Caki2 (cell line): ENCODE results near the gene UQCRH. TPM values are rescaled to one million over a fixed set of nuclear protein-coding genes. Genes with fewer than 3 reads are reported as not detected.

Experiments
- DNase-seq: peaks from one replicate; pipeline ENCODE4 v3.0.0-alpha.2; 2015; ENCODE audit warnings: low read depth
- in situ Hi-C: cut with HindIII; loops from 2 replicates; pipeline ENCODE4 v1.10.0; 2016; ENCODE audit warnings: low sequenced_read_pairs, low pct_unique_long_range_greater_than_20kb, mixed read lengths
- total RNA-seq: library from RNA; depleted of rRNA; stranded (reverse); fragments of >200 nt; shearing (Covaris generic); gene quantifications from 2 replicates; pipeline ENCODE4 v1.2.3, GENCODE V29; 2014; ENCODE audit warnings: low replicate concordance; rRNA removed

UQCRH gene
- total RNA-seq: 458 and 554 TPM in 2 replicates

DNA sequence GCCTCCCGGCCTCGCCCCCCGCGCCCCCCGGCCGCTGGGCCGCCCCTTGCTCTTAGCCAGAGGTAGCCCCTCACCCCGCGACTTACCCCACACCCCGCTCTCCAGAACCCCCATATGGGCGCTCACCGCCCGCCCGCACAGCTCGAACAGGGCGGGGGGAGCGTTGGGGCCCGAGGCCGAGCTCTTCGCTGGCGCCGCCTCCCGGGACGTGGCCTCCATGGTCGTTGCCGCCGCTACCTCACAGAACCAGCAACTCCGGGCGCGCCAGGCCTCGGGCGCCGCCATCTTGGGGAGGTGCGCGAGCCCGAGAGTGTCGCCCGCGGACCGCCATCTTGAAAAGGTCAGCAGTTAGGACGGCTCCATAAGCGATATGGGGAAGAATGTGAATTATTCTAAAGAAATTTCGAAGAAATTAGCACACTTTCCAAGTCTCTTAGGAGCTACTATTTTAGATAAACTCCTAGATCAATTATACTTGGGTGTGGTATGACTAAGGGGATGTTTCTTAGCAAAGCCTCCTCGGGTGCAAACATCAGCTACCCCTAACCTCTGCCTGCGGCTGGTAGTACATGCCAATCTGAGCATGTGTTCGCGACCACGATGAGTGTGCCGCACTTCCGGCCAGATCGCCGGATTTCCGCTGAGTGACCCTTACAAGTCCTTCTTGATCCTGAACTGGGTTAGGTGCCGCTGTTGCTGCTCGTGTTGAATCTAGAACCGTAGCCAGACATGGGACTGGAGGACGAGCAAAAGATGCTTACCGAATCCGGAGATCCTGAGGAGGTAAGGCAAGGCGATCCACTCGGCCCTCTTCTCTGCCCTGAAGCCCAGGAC is at the start of gene UQCRH, which contains the start of gene LRRC41:
UQCRH (plus strand) TSS at position 661 of the 834 bp plus-strand sequence; CDS start at position 730, 69 bp downstream.
LRRC41 (minus strand) TSS at position 579 of the 834 bp plus-strand sequence; CDS start at position 285, 294 bp downstream.
- in situ Hi-C loops: no loop called here
- DNase-seq: peak; percentile 94

DNA sequence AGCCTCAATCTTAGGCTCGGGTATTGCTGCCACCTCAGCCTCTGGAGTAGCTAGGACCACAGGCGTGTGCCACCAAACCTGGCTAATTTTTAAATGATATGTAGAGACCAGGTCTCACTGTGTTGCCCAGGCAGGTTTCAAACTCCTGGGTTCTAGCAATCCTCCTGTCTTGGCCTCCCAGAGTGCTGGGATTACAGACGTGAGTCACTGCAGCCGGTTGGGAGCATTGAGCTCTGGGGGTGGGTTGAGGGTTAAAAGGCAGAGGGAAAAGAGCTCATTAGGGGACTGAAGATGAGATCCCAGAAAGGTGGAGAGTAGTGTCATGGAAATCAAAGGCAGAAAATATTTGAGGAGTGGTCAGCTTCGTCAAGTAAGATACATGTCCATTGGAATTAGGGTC is 48.8 kb upstream of the UQCRH start:
- in situ Hi-C loops: no loop called here
- no peak for DNase-seq

- no peak for DNase-seq
- in situ Hi-C loops: no loop called here
Measured at GRCh38 chr1:46256523-46256922, 47.0 kb upstream of the UQCRH start.

DNA sequence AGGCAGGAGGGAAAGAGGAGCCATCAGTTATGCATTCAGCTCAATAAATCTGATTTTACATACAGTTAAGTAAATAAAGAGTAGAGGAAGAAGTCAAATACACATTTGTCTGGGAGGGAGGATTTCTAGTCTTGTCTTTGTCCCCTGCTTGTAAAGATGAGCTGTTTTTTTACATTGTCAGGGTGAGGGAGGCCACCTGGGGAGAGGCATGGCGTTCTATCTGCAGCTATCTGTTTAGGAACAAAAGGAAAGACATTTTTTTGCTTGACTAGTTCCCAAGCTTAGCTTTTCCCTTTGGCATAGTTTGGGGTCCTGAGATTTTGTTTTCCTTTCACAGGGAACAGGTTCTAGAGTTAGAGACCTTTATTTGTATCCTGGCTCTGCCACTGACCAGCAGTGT is 41.0 kb upstream of the UQCRH start:
- in situ Hi-C loops: no loop called here

DNA sequence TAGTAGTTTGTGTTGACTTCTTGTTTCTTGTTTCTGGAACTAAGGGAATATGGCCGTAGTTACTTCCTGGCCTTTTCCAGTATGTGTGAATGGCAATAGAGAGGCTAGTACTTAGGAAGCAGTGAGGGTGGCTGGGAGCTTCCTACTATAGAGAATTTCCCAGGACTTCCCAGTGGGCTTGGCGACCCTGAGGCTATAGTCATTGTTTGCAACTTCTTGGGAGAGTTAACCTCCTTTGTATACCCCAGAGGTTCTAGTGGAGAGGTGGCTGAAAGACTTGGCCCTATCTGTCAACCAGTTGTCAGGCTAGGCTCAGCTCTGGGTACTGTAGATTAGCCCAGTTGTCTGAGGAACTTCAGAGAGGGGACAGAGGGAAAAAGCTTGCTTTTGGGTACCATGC is 40.4 kb upstream of the UQCRH start:
- in situ Hi-C loops: no loop called here
- DNase-seq: no peak

More for the DNA sequence above, 41.0 kb upstream of the UQCRH start:
- no peak for DNase-seq

DNA sequence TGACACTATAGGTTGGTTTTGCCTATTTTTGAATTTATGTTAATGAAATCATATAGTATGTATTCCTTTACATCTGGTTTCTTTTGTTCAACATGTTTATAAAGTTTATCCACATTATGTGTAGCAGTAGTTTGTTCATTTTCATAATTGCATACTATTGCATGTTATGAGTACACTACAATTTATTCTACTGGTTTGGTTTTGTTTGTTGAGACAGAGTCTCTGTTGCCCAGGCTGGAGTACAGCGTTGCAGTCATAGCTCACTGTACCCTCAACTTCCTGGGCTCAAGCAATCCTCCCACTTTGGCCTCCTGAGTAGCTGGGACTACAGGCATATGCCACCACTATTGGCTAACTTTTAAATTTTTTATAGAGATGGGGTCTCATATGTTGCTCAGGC is 34.9 kb upstream of the UQCRH start:
- no peak for DNase-seq
- in situ Hi-C loops: no loop called here

- in situ Hi-C loops: no loop called here
- DNase-seq: no peak
Measured at GRCh38 chr1:46274225-46275029, 29.1 kb upstream of the UQCRH start.

GRCh38 chr1:46275030-46275337 is 28.5 kb upstream of the UQCRH start:
- no peak for DNase-seq
- in situ Hi-C loops: no loop called here

DNA sequence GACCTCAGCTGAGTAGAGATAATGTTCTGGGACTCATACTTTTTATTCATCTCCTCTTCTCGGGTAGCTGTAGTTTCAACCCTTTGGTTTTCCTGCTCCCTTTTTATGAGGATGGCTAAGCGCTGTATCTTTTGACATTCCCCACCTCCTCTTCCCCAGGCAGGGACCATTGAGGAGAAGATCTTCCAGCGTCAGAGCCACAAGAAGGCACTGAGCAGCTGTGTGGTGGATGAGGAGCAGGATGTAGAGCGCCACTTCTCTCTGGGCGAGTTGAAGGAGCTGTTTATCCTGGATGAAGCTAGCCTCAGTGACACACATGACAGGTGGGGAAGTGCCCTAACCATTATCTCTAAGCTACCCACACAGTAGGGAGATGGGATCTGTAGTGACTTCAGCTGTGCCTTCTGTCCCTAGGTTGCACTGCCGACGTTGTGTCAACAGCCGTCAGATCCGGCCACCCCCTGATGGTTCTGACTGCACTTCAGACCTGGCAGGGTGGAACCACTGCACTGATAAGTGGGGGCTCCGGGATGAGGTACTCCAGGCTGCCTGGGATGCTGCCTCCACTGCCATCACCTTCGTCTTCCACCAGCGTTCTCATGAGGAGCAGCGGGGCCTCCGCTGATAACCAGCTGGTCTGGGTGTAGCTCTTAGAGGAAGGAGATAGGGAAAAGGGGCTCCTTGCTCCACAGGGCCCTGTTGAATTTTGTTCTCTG is 25.7 kb upstream of the UQCRH start:
- no peak for DNase-seq
- in situ Hi-C loops: no loop called here

GRCh38 chr1:46278807-46279206 is 24.7 kb upstream of the UQCRH start:
- no peak for DNase-seq
- in situ Hi-C loops: no loop called here

- DNase-seq: no peak
- in situ Hi-C loops: no loop called here
Measured at GRCh38 chr1:46280092-46280491, 23.4 kb upstream of the UQCRH start.

GRCh38 chr1:46281021-46281420 is 22.5 kb upstream of the UQCRH start:
- no peak for DNase-seq
- in situ Hi-C loops: no loop called here

DNA sequence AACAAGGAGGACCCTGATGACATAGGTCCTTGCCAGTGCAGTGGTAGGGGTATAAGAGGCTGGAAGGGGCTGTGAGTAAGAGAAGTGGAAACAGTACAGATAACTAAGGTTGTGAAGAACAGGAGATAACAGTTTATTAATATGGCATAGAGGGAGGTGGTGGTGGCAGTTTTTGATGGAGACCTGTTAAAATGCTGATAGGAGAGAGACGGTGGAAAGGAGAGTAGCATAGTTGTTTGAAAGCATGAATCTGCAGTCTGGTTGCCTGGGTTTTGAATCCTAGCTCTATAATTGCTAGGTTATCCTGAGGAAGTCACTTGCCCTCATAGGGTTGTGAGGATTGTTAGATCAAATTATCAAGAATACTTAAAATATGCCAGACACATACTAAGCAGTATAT is 19.4 kb upstream of the UQCRH start:
- no peak for DNase-seq
- in situ Hi-C loops: no loop called here

DNA sequence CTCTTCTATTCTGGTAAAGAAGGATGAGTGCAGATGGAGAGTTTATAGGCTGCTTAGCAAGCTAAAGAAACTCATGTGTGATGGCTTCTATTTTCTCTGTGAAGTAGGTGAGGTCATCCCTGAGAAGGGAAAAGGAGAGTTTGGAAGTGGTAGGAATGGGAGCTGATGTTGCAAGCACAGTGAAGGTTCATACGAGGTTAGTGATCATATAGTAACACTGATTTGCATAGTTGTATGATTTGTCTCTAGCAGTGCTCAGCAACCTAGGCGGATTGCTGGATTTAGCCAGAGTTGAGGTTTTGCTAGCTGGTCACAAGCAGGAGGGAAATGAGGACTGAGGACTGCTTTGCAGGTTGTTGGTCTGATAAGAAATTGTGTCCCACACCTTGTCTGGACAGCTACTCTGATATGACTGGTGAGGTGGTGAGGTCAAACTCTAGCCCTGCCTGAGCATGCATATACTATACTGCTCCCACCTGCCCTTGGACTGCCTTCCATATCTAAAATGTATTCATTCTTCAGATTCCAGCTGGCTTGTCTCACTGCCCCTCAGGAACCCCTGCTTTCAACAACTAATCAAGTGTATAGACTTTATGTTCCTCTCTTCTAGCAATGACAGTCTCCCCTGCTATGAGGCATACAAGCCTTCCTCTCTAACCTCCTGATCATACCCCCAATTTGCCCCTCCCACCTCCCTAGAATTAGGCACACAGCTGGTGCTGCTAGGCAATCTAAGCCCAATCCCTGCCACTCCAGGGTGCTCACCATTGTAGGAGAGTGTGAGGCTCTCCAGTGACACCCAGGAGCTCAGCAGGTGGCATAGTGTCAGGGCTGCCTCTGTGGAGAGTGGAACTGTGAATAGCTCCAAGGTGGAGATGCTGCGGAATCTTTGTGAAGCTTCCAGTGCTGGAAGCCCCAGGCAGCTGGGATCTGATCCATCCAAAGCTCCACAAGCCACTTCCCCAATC is 18.6 kb upstream of the UQCRH start:
- no peak for DNase-seq
- in situ Hi-C loops: no loop called here

- no peak for DNase-seq
- in situ Hi-C loops: no loop called here
Measured at GRCh38 chr1:46285730-46286477, 17.6 kb upstream of the UQCRH start.

DNA sequence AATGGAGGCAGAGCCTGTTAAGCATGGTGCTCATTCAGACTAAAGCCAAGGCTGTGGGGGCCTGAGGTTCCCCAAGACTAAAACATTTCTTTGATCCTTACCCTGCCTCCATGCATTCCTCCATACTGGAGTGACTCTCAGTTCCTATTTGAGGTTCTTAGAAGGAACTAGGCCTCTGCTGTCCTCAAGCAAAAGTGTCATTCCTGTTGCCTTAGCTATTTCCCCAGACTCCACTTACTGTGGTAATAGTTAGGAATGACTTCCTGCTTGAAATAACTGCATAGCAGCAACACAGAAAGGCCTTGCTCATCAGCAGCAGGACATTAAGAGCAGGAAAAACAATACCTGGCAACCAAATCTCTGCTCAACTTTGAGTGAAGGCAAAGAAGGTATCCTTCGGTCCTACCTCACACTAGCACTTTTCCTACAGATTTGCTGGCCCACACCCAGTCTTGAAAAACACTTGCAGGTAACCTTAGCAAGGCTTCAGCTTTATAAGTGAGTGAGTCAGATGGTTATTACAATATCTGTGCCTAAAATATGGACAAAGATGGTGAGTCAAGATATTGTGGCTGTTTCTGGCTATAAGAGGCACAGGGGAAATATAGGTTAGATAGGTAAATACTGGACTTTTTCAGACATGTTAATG is 14.9 kb upstream of the UQCRH start:
- no peak for DNase-seq
- in situ Hi-C loops: no loop called here

- no peak for DNase-seq
- in situ Hi-C loops: no loop called here
Measured at GRCh38 chr1:46289134-46289494, 14.4 kb upstream of the UQCRH start.
